GM12891 (cell line): Measurements from ENCODE around the gene PLA2G4D.

Experiments
- POLR2AphosphoS5 ChIP-seq: IDR thresholded peaks from 2 replicates; pipeline ENCODE4 v1.6.1; 2011; ENCODE audit warnings: low read depth, low read length, control low read depth
- SPI1 ChIP-seq: IDR thresholded peaks from 2 replicates; pipeline ENCODE4 v1.6.1; 2011; ENCODE audit warnings: low read depth, low read length, control low read depth
- TAF1 ChIP-seq: IDR thresholded peaks from 2 replicates; pipeline ENCODE4 v1.6.1; 2011; ENCODE audit warnings: low read depth, low read length, control low read depth

DNA sequence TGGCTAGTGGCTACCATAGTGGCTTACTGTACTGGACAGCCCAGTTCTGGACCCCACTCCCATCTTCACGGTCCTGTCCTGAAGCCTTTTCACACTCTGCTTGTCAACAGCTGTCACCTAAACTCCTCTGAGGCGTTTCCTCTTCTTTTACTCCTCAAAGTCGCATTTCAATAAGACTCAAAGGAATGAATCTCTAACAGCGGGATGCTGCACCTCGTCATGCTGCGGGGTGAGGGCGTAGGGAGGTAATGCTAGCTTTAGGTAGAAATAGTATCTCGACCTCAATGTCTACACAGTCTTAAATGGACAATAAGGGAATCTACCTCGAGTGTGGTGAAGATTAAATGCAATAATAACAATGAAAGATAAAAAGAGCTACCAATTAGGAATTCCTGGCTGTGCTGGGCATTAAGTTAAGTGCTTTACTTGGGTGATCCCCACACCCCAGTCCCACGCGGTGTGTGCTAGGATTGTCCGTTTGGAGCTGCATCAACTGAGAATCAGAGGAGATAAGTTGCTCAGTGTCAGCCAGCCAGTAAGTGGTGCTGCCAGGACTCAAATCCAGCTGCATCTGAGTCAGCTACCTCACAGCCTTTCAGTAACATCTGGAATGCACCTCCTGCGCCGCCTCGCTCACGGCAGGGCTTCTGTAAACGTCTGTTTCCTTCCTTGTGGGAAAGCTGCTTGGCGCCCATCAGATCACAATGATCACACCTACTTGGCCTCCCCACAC is 14.0 kb downstream of the PLA2G4D start:
- TF ChIP-seq POLR2AphosphoS5 (no peak), TAF1 (no peak), SPI1 (no peak)
